SU-DHL-6 (cell line): ENCODE data around the gene OR51V1.

Source experiments
- H2AFZ ChIP-seq: fragments of 200-600 bp; sonication (generic); 2 replicates; pipeline ENCODE4 v1.6.1; 2014; ENCODE audit warnings: low read depth, mild to moderate bottlenecking, moderate library complexity, mixed read lengths, antibody characterized with exemption, low read length; ENCODE audit not compliant: severe bottlenecking
- H3F3A ChIP-seq: fragments of 200-600 bp; shearing (Covaris generic); 2 replicates; pipeline ENCODE4 v1.6.0; 2016; ENCODE audit warnings: antibody characterized with exemption, mild to moderate bottlenecking; ENCODE audit not compliant: insufficient read depth
- H3K27ac ChIP-seq: fragments of 200-600 bp; sonication (generic); 2 replicates; pipeline ENCODE4 v1.5.1; 2016; ENCODE audit warnings: low read depth, mild to moderate bottlenecking, low read length, moderate library complexity, mixed read lengths
- H3K27me3 ChIP-seq: fragments of 200-600 bp; sonication (generic), shearing (Covaris generic); 2 replicates; pipeline ENCODE4 v1.6.0; 2014; ENCODE audit warnings: mild to moderate bottlenecking, low read length
- H3K36me3 ChIP-seq: fragments of 200-600 bp; sonication (generic); 2 replicates; pipeline ENCODE4 v1.6.1; 2014; ENCODE audit warnings: mild to moderate bottlenecking, low read length, mixed read lengths
- H3K4me2 ChIP-seq: fragments of 300-600, 200-600 bp; shearing (Covaris generic), sonication (generic); 2 replicates; pipeline ENCODE4 v1.6.0; 2014; ENCODE audit warnings: low read length, low read depth, mild to moderate bottlenecking; ENCODE audit not compliant: poor library complexity, severe bottlenecking
- H3K4me3 ChIP-seq: fragments of 200-600 bp; sonication (generic); 2 replicates; pipeline ENCODE4 v1.5.1; 2014; ENCODE audit warnings: antibody characterized with exemption, low read length, mild to moderate bottlenecking, mixed read lengths; ENCODE audit not compliant: insufficient read depth, poor library complexity, severe bottlenecking
- H3K79me2 ChIP-seq: fragments of 200-600 bp; sonication (generic); 2 replicates; pipeline ENCODE4 v1.6.1; 2014; ENCODE audit warnings: mild to moderate bottlenecking, low read length, moderate library complexity; ENCODE audit not compliant: insufficient read depth
- H3K9ac ChIP-seq: fragments of 200-600 bp; sonication (generic); 2 replicates; pipeline ENCODE4 v1.7.0; 2014; ENCODE audit warnings: mild to moderate bottlenecking, low read length
- H3K9me2 ChIP-seq: fragments of 200-600 bp; sonication (generic); replicated peaks from 2 replicates; pipeline ENCODE4 v1.6.1; 2014; ENCODE audit warnings: low read length; ENCODE audit not compliant: insufficient read depth
- H3K9me3 ChIP-seq: fragments of 200-600 bp; sonication (generic); 2 replicates; pipeline ENCODE4 v1.6.1; 2014; ENCODE audit warnings: low read length, mixed read lengths; ENCODE audit not compliant: insufficient read depth
- H4K20me1 ChIP-seq: fragments of 200-600 bp; sonication (generic); 2 replicates; pipeline ENCODE4 v1.6.1; 2014; ENCODE audit warnings: low read depth, mild to moderate bottlenecking, antibody characterized with exemption, low read length, moderate library complexity, mixed read lengths
- EZH2phosphoT487 ChIP-seq: fragments of 200-600 bp; sonication (generic), shearing (Covaris generic); conservative IDR thresholded peaks from 2 replicates; pipeline ENCODE4 v1.6.1; 2018; ENCODE audit warnings: mild to moderate bottlenecking, antibody characterized with exemption, low read length, moderate library complexity, mixed read lengths
- TF ChIP-seq, protein P1 (sequence below): fragments of 200-600 bp; sonication (generic); IDR thresholded peaks from one replicate; pipeline ENCODE4 v1.5.1; 2017; ENCODE audit warnings: antibody characterized with exemption, mild to moderate bottlenecking, low read length, moderate library complexity; ENCODE audit not compliant: insufficient read depth, poor library complexity, severe bottlenecking

Gene OR51V1

DNA sequence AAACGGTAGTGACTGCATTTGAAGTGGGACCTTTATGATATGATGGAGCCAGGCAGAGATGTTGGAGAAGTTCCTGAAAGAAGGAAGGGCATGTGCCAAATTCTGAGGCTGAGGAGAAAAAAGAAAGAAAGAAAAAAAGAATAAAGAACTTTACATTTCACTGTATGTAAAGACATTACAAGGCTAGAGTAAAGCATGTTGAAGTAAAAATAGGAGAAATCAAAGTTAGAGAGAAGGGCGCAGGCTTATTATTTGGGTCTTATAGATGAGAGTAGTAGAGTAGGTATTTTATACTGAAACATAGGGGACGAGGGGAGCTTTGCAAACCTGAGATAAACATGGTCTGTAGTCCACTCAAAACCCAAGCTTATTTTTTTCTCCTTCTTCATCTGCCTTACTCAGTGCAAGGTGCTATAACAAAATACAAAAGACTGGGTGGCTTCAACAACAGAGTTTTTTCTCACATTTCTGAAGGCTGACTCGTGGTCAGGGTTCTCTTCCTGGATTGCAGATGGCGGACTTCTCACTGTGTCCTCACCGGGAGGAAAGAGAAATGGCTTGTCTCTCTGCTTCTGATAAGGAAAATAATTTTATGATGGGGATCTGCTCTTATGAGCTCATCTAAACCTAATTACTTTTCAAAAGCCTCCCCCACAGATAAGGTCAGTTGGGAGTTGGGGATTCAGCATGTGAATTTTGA lies 46.4 kb upstream of the OR51V1 start:
- no peak for TF ChIP-seq EZH2phosphoT487
- TF ChIP-seq, protein P1, sequence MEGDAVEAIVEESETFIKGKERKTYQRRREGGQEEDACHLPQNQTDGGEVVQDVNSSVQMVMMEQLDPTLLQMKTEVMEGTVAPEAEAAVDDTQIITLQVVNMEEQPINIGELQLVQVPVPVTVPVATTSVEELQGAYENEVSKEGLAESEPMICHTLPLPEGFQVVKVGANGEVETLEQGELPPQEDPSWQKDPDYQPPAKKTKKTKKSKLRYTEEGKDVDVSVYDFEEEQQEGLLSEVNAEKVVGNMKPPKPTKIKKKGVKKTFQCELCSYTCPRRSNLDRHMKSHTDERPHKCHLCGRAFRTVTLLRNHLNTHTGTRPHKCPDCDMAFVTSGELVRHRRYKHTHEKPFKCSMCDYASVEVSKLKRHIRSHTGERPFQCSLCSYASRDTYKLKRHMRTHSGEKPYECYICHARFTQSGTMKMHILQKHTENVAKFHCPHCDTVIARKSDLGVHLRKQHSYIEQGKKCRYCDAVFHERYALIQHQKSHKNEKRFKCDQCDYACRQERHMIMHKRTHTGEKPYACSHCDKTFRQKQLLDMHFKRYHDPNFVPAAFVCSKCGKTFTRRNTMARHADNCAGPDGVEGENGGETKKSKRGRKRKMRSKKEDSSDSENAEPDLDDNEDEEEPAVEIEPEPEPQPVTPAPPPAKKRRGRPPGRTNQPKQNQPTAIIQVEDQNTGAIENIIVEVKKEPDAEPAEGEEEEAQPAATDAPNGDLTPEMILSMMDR: no peak
- no peak overlapping the region for H3K27ac ChIP-seq
- H3K9me2 ChIP-seq: no peaks in the 10 kb centered on the region
- no peak overlapping the region for H3K9ac ChIP-seq
- no peak overlapping the region for H2AFZ ChIP-seq
- no peaks in the 10 kb centered on the region for H3K36me3 ChIP-seq
- no peaks in the 10 kb centered on the region for H3K9me3 ChIP-seq
- no peak overlapping the region for H3K4me3 ChIP-seq
- no peak overlapping the region for H3K4me2 ChIP-seq
- no peaks in the 10 kb centered on the region for H3K27me3 ChIP-seq
- no peaks in the 10 kb centered on the region for H3F3A ChIP-seq
- no peaks in the 10 kb centered on the region for H3K79me2 ChIP-seq
- H4K20me1 ChIP-seq: no peaks in the 10 kb centered on the region

DNA sequence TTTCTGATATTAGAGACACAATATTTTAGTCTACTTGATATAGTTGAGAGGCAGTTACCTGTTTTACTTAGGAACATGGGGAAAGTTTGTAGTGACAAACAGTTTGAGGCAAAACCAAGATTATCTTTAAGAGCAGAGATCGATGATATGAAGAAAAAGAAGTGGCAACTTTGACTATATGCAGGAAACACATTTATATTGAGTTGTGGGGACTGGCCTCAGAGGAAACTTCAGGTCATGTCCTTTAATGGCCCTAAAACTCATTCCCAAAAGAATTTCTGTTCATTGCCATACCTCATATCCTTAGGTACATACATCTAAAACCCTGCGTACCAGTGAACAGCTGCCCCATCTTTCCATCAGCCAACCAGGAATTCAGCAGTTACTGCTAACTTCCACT lies 44.7 kb upstream of the OR51V1 start:
- Histone ChIP-seq H3K9ac (no peak overlapping the region), H3K79me2 (no peaks in the 10 kb centered on the region), H3K36me3 (no peaks in the 10 kb centered on the region), H2AFZ (no peak overlapping the region), H3K27ac (no peak overlapping the region), H4K20me1 (no peaks in the 10 kb centered on the region), H3K27me3 (no peaks in the 10 kb centered on the region), H3F3A (no peaks in the 10 kb centered on the region), H3K9me2 (no peaks in the 10 kb centered on the region), H3K4me2 (no peak overlapping the region), H3K9me3 (no peaks in the 10 kb centered on the region), H3K4me3 (no peak overlapping the region)
- no peak for TF ChIP-seq EZH2phosphoT487
- TF ChIP-seq, protein P1: no peak

DNA sequence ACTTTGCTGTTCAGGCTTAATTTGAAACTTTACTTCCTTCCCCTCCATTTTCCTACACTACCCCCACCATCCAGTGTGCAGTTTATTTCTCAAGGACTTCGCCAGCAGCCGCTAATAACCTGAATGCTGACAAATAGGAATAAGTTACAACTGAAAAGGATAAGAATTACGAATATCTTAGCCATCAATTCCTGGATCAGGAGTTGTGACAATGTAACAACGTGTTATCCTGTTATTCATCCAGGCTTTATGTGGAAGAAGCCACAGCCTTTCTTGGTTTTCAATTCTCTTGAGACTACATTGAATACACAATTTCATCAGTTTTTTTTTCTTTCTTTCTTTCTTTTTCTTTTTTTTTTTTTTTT lies 43.3 kb upstream of the OR51V1 start:
- Histone ChIP-seq H3K9me2 (no peaks in the 10 kb centered on the region), H3K4me3 (no peak overlapping the region), H3K36me3 (no peaks in the 10 kb centered on the region), H3K9ac (no peak overlapping the region), H3K9me3 (no peaks in the 10 kb centered on the region), H3K79me2 (no peaks in the 10 kb centered on the region), H3K27ac (no peak overlapping the region), H3K27me3 (no peaks in the 10 kb centered on the region), H2AFZ (no peak overlapping the region), H3F3A (no peaks in the 10 kb centered on the region), H3K4me2 (no peak overlapping the region), H4K20me1 (no peaks in the 10 kb centered on the region)
- TF ChIP-seq, protein P1: no peak
- TF ChIP-seq EZH2phosphoT487: no peak
